Measurements from ENCODE around the gene OXLD1.
"Not testable (repeated sequence)": the region's sequence is repeated elsewhere in the genome, so short reads cannot be mapped to it uniquely, and the experiment has no call there.

The OXLD1 gene

GRCh38 chr17:81636505-81637288, 29.7 kb downstream of the OXLD1 start, which contains the start of the genes NPLOC4 and TSPAN10:
Gene NPLOC4, minus strand, starts transcription at chr17:81637112. Its CDS starts 182 bp downstream, at chr17:81636930.
Gene TSPAN10, plus strand, starts transcription at chr17:81637196. Its CDS starts 5,217 bp downstream, at chr17:81642413.
- TF ChIP-seq, protein P1, sequence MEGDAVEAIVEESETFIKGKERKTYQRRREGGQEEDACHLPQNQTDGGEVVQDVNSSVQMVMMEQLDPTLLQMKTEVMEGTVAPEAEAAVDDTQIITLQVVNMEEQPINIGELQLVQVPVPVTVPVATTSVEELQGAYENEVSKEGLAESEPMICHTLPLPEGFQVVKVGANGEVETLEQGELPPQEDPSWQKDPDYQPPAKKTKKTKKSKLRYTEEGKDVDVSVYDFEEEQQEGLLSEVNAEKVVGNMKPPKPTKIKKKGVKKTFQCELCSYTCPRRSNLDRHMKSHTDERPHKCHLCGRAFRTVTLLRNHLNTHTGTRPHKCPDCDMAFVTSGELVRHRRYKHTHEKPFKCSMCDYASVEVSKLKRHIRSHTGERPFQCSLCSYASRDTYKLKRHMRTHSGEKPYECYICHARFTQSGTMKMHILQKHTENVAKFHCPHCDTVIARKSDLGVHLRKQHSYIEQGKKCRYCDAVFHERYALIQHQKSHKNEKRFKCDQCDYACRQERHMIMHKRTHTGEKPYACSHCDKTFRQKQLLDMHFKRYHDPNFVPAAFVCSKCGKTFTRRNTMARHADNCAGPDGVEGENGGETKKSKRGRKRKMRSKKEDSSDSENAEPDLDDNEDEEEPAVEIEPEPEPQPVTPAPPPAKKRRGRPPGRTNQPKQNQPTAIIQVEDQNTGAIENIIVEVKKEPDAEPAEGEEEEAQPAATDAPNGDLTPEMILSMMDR (conservative IDR thresholded peaks at IDR 0.05; ENCODE audit: control insufficient read depth, insufficient read depth, low read depth, low read length), result no peak
- peak; percentile 78 for DNase-seq (ENCODE audit: low read depth)
- H3K4me3 ChIP-seq (ENCODE audit: control insufficient read depth, low read depth, low read length), result peak within 1 kb of the TSS; percentile 91

DNA sequence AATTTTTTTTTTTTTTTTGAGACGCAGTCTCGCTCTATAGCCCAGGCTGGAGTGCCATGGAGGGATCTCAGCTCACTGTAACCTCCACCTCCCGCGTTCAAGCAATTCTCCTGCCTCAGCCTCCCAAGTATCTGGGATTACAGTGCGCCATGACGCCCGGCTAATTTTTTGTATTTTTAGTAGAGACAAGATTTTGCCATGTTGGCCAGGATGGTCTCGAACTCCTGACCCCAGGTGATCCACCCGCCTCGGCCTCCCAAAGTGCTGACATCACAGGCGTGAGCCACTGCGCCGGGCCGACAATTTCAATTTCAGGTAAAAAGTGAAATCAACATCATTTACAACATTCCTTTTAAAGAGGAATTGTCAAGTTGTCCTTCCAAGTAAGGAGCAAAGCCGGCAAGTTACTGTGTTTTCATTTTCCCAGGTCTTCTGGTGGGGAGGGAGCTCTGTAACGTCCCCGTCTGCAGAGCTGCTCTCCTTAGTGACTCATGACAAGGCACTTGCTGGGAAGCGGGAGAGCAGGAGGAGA, 30.4 kb downstream of the OXLD1 start:
- TF ChIP-seq, protein P1 (conservative IDR thresholded peaks at IDR 0.05; ENCODE audit: control insufficient read depth, insufficient read depth, low read depth, low read length), result no peak
- peak overlapping the region; percentile 91 for H3K4me3 ChIP-seq (ENCODE audit: control insufficient read depth, low read depth, low read length)
- peak; percentile 63 for DNase-seq (ENCODE audit: low read depth)

DNA sequence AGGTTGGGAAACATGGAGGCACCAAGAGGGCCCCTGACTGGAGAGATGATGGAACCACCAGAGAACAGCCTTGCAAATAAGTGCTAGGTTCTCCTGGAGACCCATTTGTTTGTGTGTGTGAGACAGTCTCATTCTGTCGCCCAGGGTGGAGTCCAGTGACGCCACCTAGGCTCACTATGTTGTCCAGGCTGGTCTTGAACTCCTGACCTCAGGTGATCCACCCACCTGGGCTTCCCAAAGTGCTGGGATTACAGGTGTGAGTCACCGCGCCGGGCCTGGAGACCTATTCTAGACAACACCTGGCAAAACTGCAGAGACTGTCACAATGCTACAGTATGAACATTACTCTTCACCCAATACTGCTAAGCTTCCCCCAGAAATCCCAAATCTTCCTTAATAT, 31.0 kb downstream of the OXLD1 start:
- DNase-seq (ENCODE audit: low read depth), result no peak
- H3K4me3 ChIP-seq (ENCODE audit: control insufficient read depth, low read depth, low read length), result peak overlapping the region; percentile 91
- TF ChIP-seq, protein P1 (conservative IDR thresholded peaks at IDR 0.05; ENCODE audit: control insufficient read depth, insufficient read depth, low read depth, low read length), result no peak

DNA sequence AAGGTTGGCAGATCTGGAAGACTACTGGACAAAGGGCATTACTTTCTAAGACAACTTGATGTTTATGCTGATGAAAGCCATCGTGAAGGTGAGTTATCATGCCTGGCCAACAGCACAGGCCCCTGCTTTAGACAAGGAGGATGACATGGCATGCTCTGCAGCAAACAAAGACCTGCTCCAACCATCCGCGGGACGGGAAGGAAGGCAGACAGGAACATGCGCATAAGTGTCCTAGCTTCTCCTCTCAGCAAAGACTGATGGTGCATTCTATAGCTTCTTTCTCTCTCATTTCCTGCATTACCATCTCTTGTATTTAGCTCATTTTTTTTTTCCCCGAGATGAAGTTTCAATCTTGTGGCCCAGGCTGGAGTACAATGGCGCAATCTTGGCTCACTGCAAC, 34.9 kb downstream of the OXLD1 start:
- TF ChIP-seq, protein P1 (conservative IDR thresholded peaks at IDR 0.05; ENCODE audit: control insufficient read depth, insufficient read depth, low read depth, low read length), result no peak
- DNase-seq (ENCODE audit: low read depth), result no peak
- no peak overlapping the region for H3K4me3 ChIP-seq (ENCODE audit: control insufficient read depth, low read depth, low read length)

- no peak for DNase-seq (ENCODE audit: low read depth)
- TF ChIP-seq, protein P1 (conservative IDR thresholded peaks at IDR 0.05; ENCODE audit: control insufficient read depth, insufficient read depth, low read depth, low read length), result no peak
Observed at GRCh38 chr17:81630274-81630673, 36.1 kb downstream of the OXLD1 start.

GRCh38 chr17:81621494-81622130, 44.8 kb downstream of the OXLD1 start:
- H3K4me3 ChIP-seq (ENCODE audit: control insufficient read depth, low read depth, low read length), result no peak overlapping the region
- TF ChIP-seq, protein P1 (conservative IDR thresholded peaks at IDR 0.05; ENCODE audit: control insufficient read depth, insufficient read depth, low read depth, low read length), result no peak
- DNase-seq (ENCODE audit: low read depth), result no peak

More at GRCh38 chr17:81630274-81630673, 36.1 kb downstream of the OXLD1 start:
- no peak overlapping the region for H3K4me3 ChIP-seq (ENCODE audit: control insufficient read depth, low read depth, low read length)

DNA sequence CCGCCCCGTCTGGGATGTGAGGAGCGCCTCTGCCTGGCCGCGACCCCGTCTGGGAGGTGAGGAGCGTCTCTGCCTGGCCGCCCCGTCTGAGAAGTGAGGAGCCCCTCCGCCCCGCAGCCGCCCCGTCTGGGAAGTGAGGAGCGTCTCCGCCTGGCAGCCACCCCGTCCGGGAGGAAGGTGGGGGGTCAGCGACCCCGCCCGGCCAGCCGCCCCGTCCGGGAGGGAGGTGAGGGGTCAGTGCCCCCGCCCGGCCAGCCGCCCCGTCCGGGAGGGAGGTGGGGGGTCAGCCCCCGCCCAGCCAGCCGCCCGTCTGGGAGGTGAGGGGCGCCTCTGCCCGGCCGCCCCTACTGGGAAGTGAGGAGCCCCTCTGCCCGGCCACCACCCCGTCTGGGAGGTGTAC, 48.1 kb downstream of the OXLD1 start:
- DNase-seq (ENCODE audit: low read depth); H3K4me3 ChIP-seq (ENCODE audit: control insufficient read depth, low read depth, low read length): not testable (repeated sequence)

All from fibroblast of mammary gland (primary cell).